SK-N-SH (cell line): ENCODE data around the gene TRANK1. TPM values are rescaled to one million over a fixed set of nuclear protein-coding genes. Genes with fewer than 3 reads are reported as not detected.
"Not testable (repeated sequence)": the region's sequence is repeated elsewhere in the genome, so short reads cannot be mapped to it uniquely, and the experiment has no call there.

Experiments
- CTCF ChIA-PET: fragments of 300-600, 350-600 bp; formaldehyde crosslinking; extraction: SDS; loops from one replicate; lab custom pipeline; 2021; lab: Yijun Ruan, JAX
- POLR2A ChIA-PET: fragments of 350-600 bp; sonication (Branson Sonifier 250); formaldehyde crosslinking; extraction: SDS; loops from one replicate; lab custom pipeline; 2020; ENCODE audit warnings: antibody characterized with exemption, inconsistent platforms; lab: Yijun Ruan, JAX
- DNase-seq: peaks from one replicate; pipeline ENCODE4 v3.0.0; 2012
- H2AFZ ChIP-seq: fragments of 200-600 bp; sonication (generic); 2 replicates; pipeline ENCODE4 v1.8.1; 2016; ENCODE audit warnings: antibody characterized with exemption, mild to moderate bottlenecking, low read depth
- H3F3A ChIP-seq: fragments of 200-600 bp; sonication (generic); replicated peaks from 2 replicates; pipeline ENCODE3; 2016; ENCODE audit warnings: antibody characterized with exemption, mild to moderate bottlenecking; ENCODE audit not compliant: insufficient read depth
- H3K27ac ChIP-seq, 2 experiments: fragments of 200-500 bp in 1 of 2; fragments of 200-600 bp in 1 of 2; sonication (Bioruptor generic) in 1 of 2; sonication (generic), shearing (Covaris generic) in 1 of 2; 2 replicates each; pipeline versions ENCODE4 v1.5.1 to v1.6.1; 2014 to 2016; ENCODE audit warnings: low read depth in 2 of 2, inconsistent platforms in 1 of 2, low read length in 1 of 2, mild to moderate bottlenecking in 1 of 2, mixed read lengths in 1 of 2
- H3K27me3 ChIP-seq: fragments of 200-600 bp; sonication (generic), shearing (Covaris generic); 2 replicates; pipeline ENCODE4 v1.6.1; 2016; ENCODE audit warnings: mixed run types; ENCODE audit not compliant: insufficient read depth
- H3K36me3 ChIP-seq, 2 experiments: fragments of 200-500 bp in 1 of 2; fragments of 200-600 bp in 1 of 2; sonication (Bioruptor generic) in 1 of 2; sonication (generic) in 1 of 2; replicated peaks in 1 of 2; 2 replicates each; pipeline versions ENCODE3 to v1.5.1; 2014 to 2016; ENCODE audit warnings: low read length in 1 of 2, mild to moderate bottlenecking in 1 of 2; ENCODE audit not compliant: insufficient read depth in 2 of 2, control insufficient read depth in 1 of 2
- H3K4me1 ChIP-seq, 2 experiments: fragments of 200-500 bp in 1 of 2; fragments of 200-600 bp in 1 of 2; sonication (Bioruptor generic) in 1 of 2; sonication (generic), shearing (Covaris generic) in 1 of 2; 2 replicates each; pipeline versions ENCODE4 v1.5.1 to v1.6.1; 2014 to 2016; ENCODE audit warnings: low read depth in 1 of 2, low read length in 1 of 2, mixed run types in 1 of 2; ENCODE audit not compliant: insufficient read depth in 2 of 2, control insufficient read depth in 1 of 2
- H3K4me2 ChIP-seq: fragments of 200-600 bp; sonication (generic), shearing (Covaris generic); 2 replicates; pipeline ENCODE4 v1.6.1; 2017; ENCODE audit warnings: mixed run types
- H3K4me3 ChIP-seq, 2 experiments: fragments of 200-500 bp in 1 of 2; fragments of 200-600 bp in 1 of 2; sonication (Bioruptor generic) in 1 of 2; sonication (generic), shearing (Covaris generic) in 1 of 2; 2 replicates each; pipeline versions ENCODE4 v1.5.1 to v1.8.1; 2014 to 2016; ENCODE audit warnings: low read depth in 2 of 2, inconsistent platforms in 1 of 2, low read length in 1 of 2, mild to moderate bottlenecking in 1 of 2, mixed read lengths in 1 of 2, moderate library complexity in 1 of 2
- H3K79me2 ChIP-seq: fragments of 200-600 bp; sonication (generic); 2 replicates; pipeline ENCODE4 v1.8.1; 2017; ENCODE audit warnings: mild to moderate bottlenecking; ENCODE audit not compliant: insufficient read depth
- H3K9ac ChIP-seq: fragments of 200-600 bp; sonication (generic); 2 replicates; pipeline ENCODE4 v1.6.1; 2017; ENCODE audit warnings: mixed run types
- H3K9me2 ChIP-seq: fragments of 200-600 bp; sonication (generic); 2 replicates; pipeline ENCODE4 v1.6.1; 2017; ENCODE audit warnings: mixed run types
- H3K9me3 ChIP-seq: fragments of 200-600 bp; sonication (generic); 2 replicates; pipeline ENCODE4 v1.6.1; 2017; ENCODE audit warnings: mixed run types, mild to moderate bottlenecking, moderate library complexity
- H4K20me1 ChIP-seq: fragments of 200-600 bp; sonication (generic); 2 replicates; pipeline ENCODE4 v1.6.1; 2017; ENCODE audit warnings: mild to moderate bottlenecking, mixed run types; ENCODE audit not compliant: insufficient read depth
- CHD2 ChIP-seq: fragments of 150-350 bp; IDR thresholded peaks from 2 replicates; pipeline ENCODE4 v1.6.1; 2018; ENCODE audit warnings: low read length; ENCODE audit not compliant: partially characterized antibody
- EP300 ChIP-seq, 2 experiments: IDR thresholded peaks; 2 replicates each; pipeline versions ENCODE4 v1.4.0 to v1.6.1; 2012; ENCODE audit warnings: borderline replicate concordance in 1 of 2, low read depth in 1 of 2, low read length in 1 of 2
- FOXM1 ChIP-seq: IDR thresholded peaks from 2 replicates; pipeline ENCODE4 v1.4.0; 2012; ENCODE audit warnings: low read depth, mild to moderate bottlenecking
- IRF3 ChIP-seq: fragments of 150-350 bp; IDR thresholded peaks from 2 replicates; pipeline ENCODE4 v1.6.1; 2016; ENCODE audit warnings: mild to moderate bottlenecking, low read depth, low read length
- POLR2AphosphoS5 ChIP-seq: IDR thresholded peaks from 2 replicates; pipeline ENCODE4 v1.6.1; 2012; ENCODE audit warnings: low read depth, low read length
- RFX5 ChIP-seq: IDR thresholded peaks from 2 replicates; pipeline ENCODE4 v1.6.1; 2012; ENCODE audit warnings: mild to moderate bottlenecking, improper control_type of control experiment, low read length
- TAF1 ChIP-seq: IDR thresholded peaks from 2 replicates; pipeline ENCODE4 v1.6.1; 2012; ENCODE audit warnings: low read depth, mild to moderate bottlenecking, low read length, moderate library complexity, borderline replicate concordance
- TCF12 ChIP-seq: IDR thresholded peaks from 2 replicates; pipeline ENCODE4 v1.4.0; 2012
- WGBS: methylation state at CpG from one replicate; pipeline ENCODE4 v1.1.6; 2017; ENCODE audit warnings: low lambda C conversion rate; 5-methylcytosine and 5-hydroxymethylcytosine counted together
- polyA plus RNA-seq, 3 experiments: library from polyadenylated mRNA; depleted of rRNA; stranded (reverse); fragments of >200 nt; gene quantifications; 2 replicates each; pipeline ENCODE4 v1.2.3, GENCODE V29; 2012
- TF ChIP-seq, protein P1 (sequence below): IDR thresholded peaks from 2 replicates; pipeline ENCODE4; 2012

Gene TRANK1
- polyA plus RNA-seq, 1 of the 3 experiments (the other 2 are of a cell fraction): 0.16 TPM

DNA sequence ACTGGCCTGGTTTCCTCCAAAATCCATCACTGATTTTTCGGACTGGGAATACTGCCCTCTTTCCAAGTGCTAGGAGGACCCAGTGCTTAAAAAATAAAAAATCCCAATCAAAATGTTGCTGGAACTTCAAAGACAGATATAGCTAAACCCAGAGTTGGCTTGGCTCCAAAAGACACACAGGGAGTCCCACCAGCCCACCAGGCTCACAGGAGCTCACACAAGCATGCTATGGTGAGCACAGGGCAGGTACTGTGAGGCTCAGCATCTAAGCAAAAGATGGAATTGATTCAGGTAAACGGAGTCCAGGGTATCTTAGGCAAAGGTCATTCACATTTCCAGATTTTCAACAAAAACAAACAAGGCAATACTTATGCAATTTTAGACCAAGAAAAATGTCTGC is 3.7 kb downstream of the TRANK1 start:
- no peak for DNase-seq
- Histone ChIP-seq H3K79me2 (no peaks in the 10 kb centered on the region), H3K9me2 (no peaks in the 10 kb centered on the region), H3K4me2 (no peak overlapping the region), H3K36me3 (no peaks in the 10 kb centered on the region), H3K4me3 (no peak overlapping the region), H3K9me3 (no peaks in the 10 kb centered on the region), H3K27ac (no peak overlapping the region), H3K4me1 (no peaks in the 10 kb centered on the region), H3K27me3 (no peaks in the 10 kb centered on the region; the same call in 1 of the 2 replicates), H2AFZ (no peak overlapping the region), H4K20me1 (no peaks in the 10 kb centered on the region), H3K9ac (no peak overlapping the region), H3F3A (no peaks in the 10 kb centered on the region)
- 60% methylated on average over 2 of the region's 2 CpGs for WGBS
- CTCF ChIA-PET: no interaction called here
- no peak for TF ChIP-seq FOXM1
- POLR2A ChIA-PET: no interaction called here

DNA sequence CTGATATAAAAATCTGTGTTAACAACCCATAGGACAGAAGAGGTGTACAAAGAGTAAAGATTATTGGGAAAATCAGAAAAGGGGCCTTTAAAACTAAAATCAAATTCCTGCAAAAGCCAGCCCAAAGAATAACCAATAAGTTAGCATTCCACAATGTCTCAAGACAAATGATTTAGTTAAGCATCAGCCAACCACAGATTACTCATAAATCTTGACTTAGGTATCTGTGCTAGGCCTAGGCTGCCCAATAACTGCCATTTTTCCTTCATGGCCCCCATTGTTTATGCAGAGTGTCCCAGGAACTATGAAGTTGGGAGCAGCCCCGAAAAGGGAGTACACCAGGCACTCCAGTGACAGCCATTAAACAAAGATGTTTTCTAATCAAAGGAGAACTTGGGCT is 7.4 kb downstream of the TRANK1 start:
- no peak overlapping the region for H3K4me3 ChIP-seq
- 60% methylated on average over 1 of the region's 1 CpG for WGBS
- no peaks in the 10 kb centered on the region for H3K9me2 ChIP-seq
- no peaks in the 10 kb centered on the region for H3K27me3 ChIP-seq
- ChIA-PET POLR2A (no interaction called here), CTCF (no interaction called here)
- H3K79me2 ChIP-seq: no peaks in the 10 kb centered on the region
- TF ChIP-seq RFX5 (no peak), EP300 (IDR thresholded peaks at IDR 0.05; ENCODE audit: borderline replicate concordance in 1 of 2, low read depth in 1 of 2, low read length in 1 of 2) (no peak), IRF3 (no peak), POLR2AphosphoS5 (no peak)
- TF ChIP-seq, protein P1, sequence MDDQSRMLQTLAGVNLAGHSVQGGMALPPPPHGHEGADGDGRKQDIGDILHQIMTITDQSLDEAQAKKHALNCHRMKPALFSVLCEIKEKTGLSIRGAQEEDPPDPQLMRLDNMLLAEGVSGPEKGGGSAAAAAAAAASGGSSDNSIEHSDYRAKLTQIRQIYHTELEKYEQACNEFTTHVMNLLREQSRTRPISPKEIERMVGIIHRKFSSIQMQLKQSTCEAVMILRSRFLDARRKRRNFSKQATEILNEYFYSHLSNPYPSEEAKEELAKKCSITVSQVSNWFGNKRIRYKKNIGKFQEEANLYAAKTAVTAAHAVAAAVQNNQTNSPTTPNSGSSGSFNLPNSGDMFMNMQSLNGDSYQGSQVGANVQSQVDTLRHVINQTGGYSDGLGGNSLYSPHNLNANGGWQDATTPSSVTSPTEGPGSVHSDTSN: peak; percentile 33; the same call in 1 of the 2 replicates
- H3K4me2 ChIP-seq: no peak overlapping the region
- H4K20me1 ChIP-seq: no peaks in the 10 kb centered on the region
- no peaks in the 10 kb centered on the region for H3K36me3 ChIP-seq
- no peak overlapping the region for H3K9ac ChIP-seq
- peaks cover 0 to 3% of the 10 kb centered on the region in 2 experiments; a peak in 2 of 4 replicates for H3K4me1 ChIP-seq
- no peaks in the 10 kb centered on the region for H3K9me3 ChIP-seq
- H3K27ac ChIP-seq: no peak overlapping the region
- no peak for DNase-seq
- peak overlapping the region; percentile 73; the same call in 1 of the 2 replicates for H2AFZ ChIP-seq
- no peaks in the 10 kb centered on the region for H3F3A ChIP-seq

DNA sequence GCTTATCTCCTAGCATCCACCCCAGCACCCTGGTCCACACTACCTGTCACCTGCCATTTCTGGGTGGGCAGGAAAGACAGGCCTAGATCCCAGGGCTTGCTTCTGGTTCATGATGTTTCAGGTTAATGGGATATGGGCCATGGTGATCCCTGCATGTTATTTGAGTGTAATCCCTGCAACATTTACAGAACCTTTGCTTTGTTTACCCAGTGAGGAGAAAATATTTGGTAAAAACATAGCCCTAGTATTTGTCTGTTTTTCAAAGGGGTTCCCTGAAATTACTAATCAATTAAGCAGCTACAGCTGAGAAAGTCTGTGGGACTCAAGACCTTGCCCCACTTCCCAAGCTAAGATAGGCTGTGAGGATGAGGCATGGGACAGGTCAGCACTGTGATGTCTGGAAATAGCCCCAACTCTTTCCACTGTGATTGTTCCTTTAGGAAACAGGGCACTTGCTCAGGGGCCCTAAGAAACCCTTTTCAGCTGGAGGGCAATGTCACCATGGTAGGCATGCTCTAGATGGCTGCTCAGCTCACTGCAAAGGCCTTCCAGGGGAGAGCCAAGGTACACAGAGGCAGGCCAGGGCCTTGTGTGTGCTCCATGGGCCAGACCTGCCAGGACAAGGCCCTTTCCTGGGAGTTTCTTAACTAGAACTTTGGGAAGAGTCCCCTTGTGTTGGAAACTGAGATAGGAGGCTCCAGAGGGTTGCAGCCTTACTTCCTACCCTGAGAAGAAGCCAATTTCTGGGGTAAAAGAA is 11.1 kb downstream of the TRANK1 start:
- no peak overlapping the region for H3K27ac ChIP-seq
- no peak for DNase-seq

GRCh38 chr3:36931424-36931823 is 13.4 kb downstream of the TRANK1 start:
- H3K79me2 ChIP-seq, H3K4me1 ChIP-seq, H3K9me2 ChIP-seq, H3K4me2 ChIP-seq, H3F3A ChIP-seq, H4K20me1 ChIP-seq, H3K4me3 ChIP-seq, POLR2A ChIA-PET, H2AFZ ChIP-seq, H3K9me3 ChIP-seq, H3K27ac ChIP-seq, H3K27me3 ChIP-seq, H3K9ac ChIP-seq, H3K36me3 ChIP-seq, DNase-seq: not testable (repeated sequence)
- CTCF ChIA-PET: interaction anchor here (1.9 kb wide), 1 partner anchor 27 kb away, joined by 8 read pairs; no protein-coding TSS in a partner anchor
- 40% methylated on average over 1 of the region's 1 CpG for WGBS

More for the DNA sequence above, 11.1 kb downstream of the TRANK1 start:
- H3K4me1 ChIP-seq: peaks cover 0 to 3% of the 10 kb centered on the region in 2 experiments; a peak in 2 of 4 replicates
- POLR2A ChIA-PET: no interaction called here
- no peaks in the 10 kb centered on the region for H3K9me2 ChIP-seq
- H3F3A ChIP-seq: no peaks in the 10 kb centered on the region
- no peaks in the 10 kb centered on the region for H3K27me3 ChIP-seq
- H3K9ac ChIP-seq: no peak overlapping the region
- no peaks in the 10 kb centered on the region for H3K79me2 ChIP-seq
- CTCF ChIA-PET: interaction anchor here (0.8 to 1.3 kb wide), 3 partner anchors 10 to 25 kb away, joined by 3 to 4 read pairs (median 3); no protein-coding TSS in a partner anchor
- H4K20me1 ChIP-seq: no peaks in the 10 kb centered on the region
- no peak overlapping the region for H3K4me2 ChIP-seq
- H3K4me3 ChIP-seq: no peak overlapping the region
- H2AFZ ChIP-seq: no peak overlapping the region
- no peaks in the 10 kb centered on the region for H3K9me3 ChIP-seq
- H3K36me3 ChIP-seq: no peaks in the 10 kb centered on the region
- TF ChIP-seq TAF1: no peak
- no peak for TF ChIP-seq TCF12
- no peak for TF ChIP-seq FOXM1
- TF ChIP-seq CHD2: no peak
- TF ChIP-seq IRF3: no peak
